NCI-H2081 (cell line): ENCODE results near the gene ITGA8.
A peak's percentile ranks its signal among the peaks of the same experiment; 100 is the strongest.
"Not testable (repeated sequence)": the region's sequence is repeated elsewhere in the genome, so short reads cannot be mapped to it uniquely, and the experiment has no call there.

Experiments used
- DNase-seq, 2 experiments: peaks; one replicate each; lab custom pipeline; 2025; lab: John Stamatoyannopoulos, UW

Gene ITGA8

GRCh38 chr10:15681076-15681475 lies 38.6 kb downstream of the ITGA8 start:
- DNase-seq = no peak

GRCh38 chr10:15678851-15679250 lies 40.9 kb downstream of the ITGA8 start:
- DNase-seq = no peak

- no peak for DNase-seq
Measured at GRCh38 chr10:15672469-15672868, 47.3 kb downstream of the ITGA8 start.

DNA sequence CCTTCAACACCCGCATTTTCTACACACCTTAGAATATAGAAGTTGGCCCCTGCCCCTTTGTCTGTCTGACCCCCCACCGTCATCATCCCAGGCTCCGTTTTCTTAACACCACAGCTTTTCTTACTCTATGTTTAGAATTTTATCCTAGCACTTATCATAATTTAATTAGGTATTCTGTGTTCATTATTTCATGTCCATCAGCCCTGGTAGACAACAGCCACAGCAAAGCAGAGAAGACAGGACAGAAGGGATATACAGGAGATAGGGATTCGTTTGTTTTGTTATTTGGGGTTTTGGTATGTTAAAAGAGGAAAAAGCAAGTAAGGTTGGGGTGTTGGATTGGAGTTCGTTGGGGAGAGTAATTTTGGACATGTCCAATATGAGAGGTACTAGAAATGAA lies 48.8 kb downstream of the ITGA8 start:
- DNase-seq = no peak

GRCh38 chr10:15661574-15661973 lies 58.1 kb downstream of the ITGA8 start:
- DNase-seq = no peak

DNA sequence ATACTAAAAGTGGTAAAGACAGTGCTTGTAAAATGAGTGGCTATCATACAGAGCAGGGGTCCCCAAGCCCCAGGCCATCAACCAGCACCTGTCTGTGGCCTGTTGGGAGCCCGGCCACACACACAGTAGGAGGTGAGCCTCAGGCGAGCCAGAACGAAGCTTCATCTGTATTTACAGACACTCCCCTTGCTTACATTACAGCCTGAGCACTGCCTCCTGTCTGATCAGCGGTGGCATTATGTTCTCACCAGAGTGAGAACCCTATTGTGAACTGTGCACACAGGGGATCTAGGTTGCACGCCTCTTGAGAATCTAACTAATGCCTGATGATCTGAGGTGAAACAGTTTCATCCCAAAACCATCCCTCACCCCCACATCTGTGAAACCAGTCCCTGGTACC lies 58.7 kb downstream of the ITGA8 start:
- peak; percentile 15 to 29 for DNase-seq

GRCh38 chr10:15658069-15658702 lies 61.5 kb downstream of the ITGA8 start:
- DNase-seq = no peak

DNA sequence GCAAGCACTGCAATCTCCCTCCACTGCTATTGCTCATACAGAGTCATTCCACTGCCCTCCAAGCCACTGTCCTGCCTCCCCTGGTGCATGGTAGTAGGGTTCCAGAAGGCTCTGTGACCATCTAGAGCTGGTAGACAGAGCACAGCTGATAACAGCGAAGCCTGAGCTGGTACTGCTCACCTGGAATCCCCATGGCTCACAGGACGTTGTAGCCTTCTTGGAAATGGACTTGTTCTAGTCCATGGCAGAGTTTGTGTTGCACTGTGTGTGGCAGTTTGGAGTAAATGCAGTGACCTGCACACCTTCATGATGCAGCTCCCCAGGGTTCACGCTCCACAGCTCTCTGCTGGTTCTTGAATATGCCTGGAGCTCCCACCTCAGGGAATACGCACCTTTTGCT lies 67.0 kb downstream of the ITGA8 start:
- no peak for DNase-seq

DNA sequence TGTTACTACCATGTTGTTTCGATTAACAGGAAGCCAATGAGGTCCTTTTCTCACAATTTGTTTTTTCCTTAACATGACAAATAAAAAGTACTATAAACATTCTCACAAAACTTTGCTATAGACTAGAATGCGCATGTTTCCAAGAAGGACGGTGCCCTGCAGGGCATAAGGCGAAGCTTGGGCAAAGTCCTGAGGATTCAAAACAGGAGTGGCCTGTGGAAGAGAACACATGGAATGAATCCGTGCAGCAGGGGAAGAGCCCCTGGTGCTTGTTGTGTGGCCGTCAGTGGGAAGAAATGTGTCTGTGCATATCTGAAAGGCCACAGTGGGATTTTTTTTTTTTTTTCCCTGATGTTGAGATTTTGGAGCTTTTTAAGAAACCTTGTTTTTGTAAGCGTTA lies 67.6 kb downstream of the ITGA8 start:
- no peak for DNase-seq

DNA sequence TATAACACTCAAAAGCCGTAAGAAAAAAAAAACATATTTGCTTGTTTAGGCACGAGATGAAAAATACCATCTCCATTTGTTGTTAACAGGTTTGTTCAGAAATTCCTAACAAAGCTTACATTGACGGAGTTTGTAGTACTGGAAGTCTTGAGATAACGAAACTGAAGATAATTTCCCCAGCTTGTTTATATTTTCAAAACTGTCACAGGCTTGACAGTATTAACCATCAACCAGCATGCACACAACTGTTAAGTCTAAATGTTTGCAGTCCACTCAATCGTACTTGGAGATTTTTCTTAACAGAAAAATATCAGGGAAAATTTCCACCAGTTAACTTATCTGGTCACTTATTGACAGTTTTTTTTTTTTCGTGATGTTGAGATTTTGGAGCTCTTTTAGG lies 68.5 kb downstream of the ITGA8 start:
- DNase-seq = no peak

GRCh38 chr10:15642095-15642494 lies 77.6 kb downstream of the ITGA8 start:
- DNase-seq = no peak

DNA sequence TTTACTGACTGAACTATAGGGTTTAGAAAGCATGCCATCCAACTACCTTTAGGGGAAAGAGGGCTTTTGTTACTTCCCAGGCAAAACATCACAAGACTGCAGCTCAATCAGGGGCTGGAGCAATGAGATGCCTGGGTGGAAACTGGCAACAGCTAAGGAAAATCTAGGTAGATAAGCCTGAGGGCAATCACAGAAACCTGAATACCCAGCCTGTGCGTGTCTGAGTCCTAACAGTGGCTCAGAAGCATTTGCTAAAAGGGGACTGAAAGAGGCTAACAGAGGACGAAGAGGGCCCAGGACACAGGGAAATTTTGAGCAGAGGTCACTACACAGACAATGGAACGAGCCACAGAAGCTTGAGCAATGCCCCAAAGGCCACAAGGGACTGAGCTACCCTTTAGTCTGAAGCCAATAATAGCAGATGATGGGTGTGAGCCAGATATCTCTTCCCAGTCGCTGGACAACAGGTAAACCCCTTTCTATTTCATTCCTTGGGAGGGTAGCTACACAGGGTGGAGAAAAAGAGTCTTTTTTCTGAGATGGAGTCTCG lies 79.1 kb downstream of the ITGA8 start:
- no peak for DNase-seq

GRCh38 chr10:15636446-15636845 lies 83.3 kb downstream of the ITGA8 start:
- DNase-seq = no peak

- no peak for DNase-seq
Measured at GRCh38 chr10:15632456-15633091, 87.1 kb downstream of the ITGA8 start.

DNA sequence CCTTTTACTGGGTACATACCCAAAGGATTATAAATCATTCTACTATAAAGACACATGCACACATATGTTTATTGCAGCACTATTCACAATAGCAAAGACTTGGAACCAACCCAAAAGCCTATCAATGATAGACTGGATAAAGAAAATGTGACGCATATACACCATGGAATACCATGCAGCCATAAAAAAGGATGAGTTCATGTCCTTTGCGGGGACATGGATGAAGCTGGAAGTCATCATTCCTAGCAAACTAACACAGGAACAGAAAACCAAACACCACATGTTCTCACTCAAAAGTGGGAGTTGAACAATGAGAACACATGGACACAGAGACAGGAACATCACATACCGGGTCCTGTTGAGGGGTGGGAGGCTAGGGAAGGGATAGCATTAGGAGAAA lies 88.5 kb downstream of the ITGA8 start:
- DNase-seq = not testable (repeated sequence)

GRCh38 chr10:15630353-15630752 lies 89.4 kb downstream of the ITGA8 start:
- no peak for DNase-seq

GRCh38 chr10:15627617-15628196 lies 92.0 kb downstream of the ITGA8 start:
- no peak for DNase-seq

DNA sequence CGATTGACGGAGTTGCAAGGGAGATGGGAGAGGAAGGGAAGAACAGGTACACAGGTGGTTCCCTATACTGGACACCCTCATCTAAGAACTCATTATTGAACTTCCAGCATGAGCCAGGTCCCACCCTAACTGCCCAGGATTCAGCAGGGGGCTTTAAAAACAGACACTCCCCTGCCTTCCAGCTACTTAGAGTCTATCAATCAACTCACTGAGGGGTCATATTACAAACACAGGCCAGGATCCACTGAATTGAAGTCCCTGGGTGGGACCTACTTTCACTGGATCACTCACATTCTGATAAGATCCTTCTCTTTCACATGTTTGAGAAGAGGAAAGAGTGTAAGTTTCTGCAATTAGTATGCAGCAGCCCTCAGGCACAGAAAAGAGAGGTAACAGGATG lies 92.8 kb downstream of the ITGA8 start:
- DNase-seq = no peak

- DNase-seq = no peak
Measured at GRCh38 chr10:15625261-15625660, 94.5 kb downstream of the ITGA8 start.

GRCh38 chr10:15624401-15625196 lies 95.1 kb downstream of the ITGA8 start:
- no peak for DNase-seq

GRCh38 chr10:15620836-15621515 lies 98.7 kb downstream of the ITGA8 start:
- DNase-seq = no peak

DNA sequence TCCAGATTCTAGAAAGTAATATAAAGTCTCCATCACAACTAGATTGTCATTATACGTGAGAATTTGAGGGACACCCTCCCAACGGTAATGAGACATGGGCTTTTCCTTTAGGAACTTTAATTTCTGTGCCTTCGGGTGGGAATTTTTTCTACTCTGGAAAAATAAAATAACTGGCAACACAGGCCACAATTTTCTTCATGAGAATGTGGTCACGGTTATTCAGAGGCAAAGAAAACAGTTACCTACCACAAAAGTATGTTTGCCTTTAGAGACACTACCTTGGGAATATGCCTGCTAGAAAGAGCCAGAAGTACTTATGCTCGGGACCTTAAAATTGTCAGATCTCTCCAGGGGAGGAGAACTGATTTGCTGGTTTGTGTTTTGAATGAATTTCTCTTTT lies 99.4 kb downstream of the ITGA8 start:
- DNase-seq = no peak
